ENCODE measurements around the gene GDNF. TPM values are rescaled to one million over a fixed set of nuclear protein-coding genes. Genes with fewer than 3 reads are reported as not detected.
"Not testable (repeated sequence)": the region's sequence is repeated elsewhere in the genome, so short reads cannot be mapped to it uniquely, and the experiment has no call there.

The GDNF gene
- total RNA-seq, 2 donors from 2014 or later = not detected

GRCh38 chr5:37871023-37871815, 31.4 kb upstream of the GDNF start:
- intact Hi-C loops (cut with DNase I) = no loop called here
- DNase-seq = no peak

GRCh38 chr5:37869216-37869615, 29.4 kb upstream of the GDNF start:
- intact Hi-C loops (cut with DNase I) = no loop called here
- ATAC-seq = no peak
- no peak for DNase-seq
- Histone ChIP-seq H3K9me3 (peaks cover 0 to 4% (median 0%) of the 10 kb centered on the region in 3 donors), H3K4me3 (no peak overlapping the region), H3K27me3 (no peaks in the 10 kb centered on the region), H3K4me1 (no peaks in the 10 kb centered on the region), H3K27ac (no peak overlapping the region), H3K36me3 (replicated peaks in 1 of 2; ENCODE audit: insufficient read depth in 1 of 2, low read depth in 2 of 2) (no peaks in the 10 kb centered on the region)
- TF ChIP-seq, protein P1, sequence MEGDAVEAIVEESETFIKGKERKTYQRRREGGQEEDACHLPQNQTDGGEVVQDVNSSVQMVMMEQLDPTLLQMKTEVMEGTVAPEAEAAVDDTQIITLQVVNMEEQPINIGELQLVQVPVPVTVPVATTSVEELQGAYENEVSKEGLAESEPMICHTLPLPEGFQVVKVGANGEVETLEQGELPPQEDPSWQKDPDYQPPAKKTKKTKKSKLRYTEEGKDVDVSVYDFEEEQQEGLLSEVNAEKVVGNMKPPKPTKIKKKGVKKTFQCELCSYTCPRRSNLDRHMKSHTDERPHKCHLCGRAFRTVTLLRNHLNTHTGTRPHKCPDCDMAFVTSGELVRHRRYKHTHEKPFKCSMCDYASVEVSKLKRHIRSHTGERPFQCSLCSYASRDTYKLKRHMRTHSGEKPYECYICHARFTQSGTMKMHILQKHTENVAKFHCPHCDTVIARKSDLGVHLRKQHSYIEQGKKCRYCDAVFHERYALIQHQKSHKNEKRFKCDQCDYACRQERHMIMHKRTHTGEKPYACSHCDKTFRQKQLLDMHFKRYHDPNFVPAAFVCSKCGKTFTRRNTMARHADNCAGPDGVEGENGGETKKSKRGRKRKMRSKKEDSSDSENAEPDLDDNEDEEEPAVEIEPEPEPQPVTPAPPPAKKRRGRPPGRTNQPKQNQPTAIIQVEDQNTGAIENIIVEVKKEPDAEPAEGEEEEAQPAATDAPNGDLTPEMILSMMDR (IDR thresholded peaks at IDR 0.05) = no peak
- TF ChIP-seq POLR2A (IDR thresholded peaks at IDR 0.05) = no peak
- WGBS, 2 donors = 55 to 58% methylated on average over 2 of the region's 2 CpGs

More at GRCh38 chr5:37871023-37871815, 31.4 kb upstream of the GDNF start:
- ATAC-seq = no peak
- Histone ChIP-seq H3K36me3 (replicated peaks in 1 of 2; ENCODE audit: insufficient read depth in 1 of 2, low read depth in 2 of 2) (no peaks in the 10 kb centered on the region), H3K9me3 (peaks cover 0 to 4% (median 0%) of the 10 kb centered on the region in 3 donors), H3K27ac (no peak overlapping the region), H3K27me3 (no peaks in the 10 kb centered on the region), H3K4me1 (no peaks in the 10 kb centered on the region), H3K4me3 (no peak overlapping the region)
- WGBS, 2 donors = 67% methylated on average over 7 of the region's 7 CpGs
- no peak for TF ChIP-seq POLR2A (IDR thresholded peaks at IDR 0.05)
- TF ChIP-seq, protein P1 (IDR thresholded peaks at IDR 0.05) = no peak

DNA sequence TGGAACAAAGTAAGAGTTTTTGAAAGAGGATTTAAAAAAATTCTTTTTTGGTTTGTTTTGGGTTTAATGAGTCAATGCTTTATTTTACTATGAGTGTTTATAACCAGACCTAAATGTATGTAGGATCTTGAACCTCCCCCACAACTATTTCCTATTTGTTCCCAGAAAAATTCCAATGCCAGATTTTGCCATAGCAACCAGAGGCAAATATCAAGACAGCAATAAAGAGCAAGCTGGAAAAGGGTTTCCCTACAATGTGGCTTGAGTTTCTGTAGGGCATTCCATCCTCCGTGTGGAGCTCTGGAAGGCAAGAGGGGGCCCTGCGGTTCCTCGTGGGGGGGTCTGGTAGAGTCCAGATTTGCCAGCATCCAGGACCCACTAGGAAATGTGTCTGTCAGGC, 27.8 kb upstream of the GDNF start:
- WGBS, 2 donors = 22 to 47% methylated on average over 3 of the region's 3 CpGs
- intact Hi-C loops (cut with DNase I) = no loop called here
- DNase-seq (no peak), ATAC-seq (no peak)
- no peak for TF ChIP-seq POLR2A (IDR thresholded peaks at IDR 0.05)
- TF ChIP-seq, protein P1 (IDR thresholded peaks at IDR 0.05) = no peak
- Histone ChIP-seq H3K27me3 (no peaks in the 10 kb centered on the region), H3K27ac (no peak overlapping the region), H3K4me3 (no peak overlapping the region), H3K36me3 (replicated peaks in 1 of 2; ENCODE audit: insufficient read depth in 1 of 2, low read depth in 2 of 2) (no peaks in the 10 kb centered on the region), H3K4me1 (no peaks in the 10 kb centered on the region), H3K9me3 (peaks cover 0 to 4% (median 0%) of the 10 kb centered on the region in 3 donors)

DNA sequence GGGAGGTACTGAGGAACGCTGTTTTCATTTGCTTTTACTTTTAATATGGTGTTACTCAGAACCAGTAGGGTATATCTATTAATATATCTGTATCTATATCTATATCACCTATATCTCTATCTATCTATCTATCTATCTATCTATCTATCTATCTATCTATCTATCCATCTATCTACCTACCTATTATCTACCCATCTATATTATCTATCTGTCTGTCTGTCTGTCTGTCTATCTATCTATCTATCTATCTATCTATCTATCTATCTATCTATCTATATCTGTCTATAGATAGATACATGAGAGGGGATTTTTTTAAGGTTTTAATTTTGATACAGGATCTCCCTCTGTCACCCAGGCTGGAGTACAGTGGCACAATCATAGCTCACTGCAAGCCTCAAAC, 23.1 kb upstream of the GDNF start:
- H3K27ac ChIP-seq; H3K27me3 ChIP-seq; H3K4me3 ChIP-seq; DNase-seq; H3K36me3 ChIP-seq (replicated peaks in 1 of 2; ENCODE audit: insufficient read depth in 1 of 2, low read depth in 2 of 2); H3K4me1 ChIP-seq; H3K9me3 ChIP-seq; intact Hi-C loops (cut with DNase I); ATAC-seq: not testable (repeated sequence)
- 68 to 89% methylated on average over 1 of the region's 1 CpG for WGBS, 2 donors

DNA sequence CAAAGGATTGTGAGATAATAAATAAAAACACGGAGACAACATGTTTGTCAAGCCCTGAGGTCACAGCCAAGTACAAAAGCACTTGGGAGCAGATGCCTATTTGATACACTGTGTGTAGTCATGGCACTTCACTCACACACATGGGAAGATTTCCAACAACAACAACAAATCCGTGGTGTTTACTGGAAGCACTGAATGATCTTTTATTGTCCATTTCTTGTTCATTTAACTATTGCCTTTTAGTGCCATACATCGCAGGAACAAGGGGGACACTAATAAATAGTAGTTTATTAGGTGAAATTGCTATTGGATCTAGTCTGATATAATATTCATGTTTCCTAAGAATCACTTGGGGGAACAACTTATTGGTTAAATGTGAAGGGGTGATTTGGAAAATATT, 20.4 kb upstream of the GDNF start:
- Histone ChIP-seq H3K4me1 (no peaks in the 10 kb centered on the region), H3K9me3 (no peaks in the 10 kb centered on the region), H3K36me3 (replicated peaks in 1 of 2; ENCODE audit: insufficient read depth in 1 of 2, low read depth in 2 of 2) (no peaks in the 10 kb centered on the region), H3K4me3 (no peak overlapping the region), H3K27ac (no peak overlapping the region), H3K27me3 (no peaks in the 10 kb centered on the region)
- 44 to 51% methylated on average over 3 of the region's 3 CpGs for WGBS, 2 donors
- intact Hi-C loops (cut with DNase I) = no loop called here
- ATAC-seq (no peak), DNase-seq (no peak)
- no peak for TF ChIP-seq POLR2A (IDR thresholded peaks at IDR 0.05)

DNA sequence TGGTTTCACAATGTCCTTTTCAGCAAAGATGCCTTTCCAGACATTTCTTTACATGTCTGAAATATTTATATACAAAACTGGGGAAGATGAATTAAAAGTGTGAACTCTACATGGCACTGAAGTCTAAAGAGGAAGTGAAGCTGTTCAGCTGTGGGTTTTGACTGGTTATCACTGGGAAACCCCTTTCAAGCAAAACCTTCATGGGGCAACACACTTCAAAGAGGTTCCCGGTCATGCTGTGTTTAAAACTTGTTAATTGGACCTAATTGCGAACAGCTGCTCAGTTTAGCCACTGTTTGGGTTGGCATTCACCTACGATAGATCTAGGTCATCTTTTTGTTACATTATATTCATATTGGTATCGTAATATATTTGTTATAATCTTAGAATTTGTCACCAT, 20.0 kb upstream of the GDNF start:
- TF ChIP-seq POLR2A (IDR thresholded peaks at IDR 0.05) = no peak
- TF ChIP-seq, protein P1 (IDR thresholded peaks at IDR 0.05) = no peak
- H3K27me3 ChIP-seq = no peaks in the 10 kb centered on the region
- intact Hi-C loops (cut with DNase I) = no loop called here
- 60 to 70% methylated on average over 4 of the region's 4 CpGs for WGBS, 2 donors
- no peak overlapping the region for H3K27ac ChIP-seq
- no peak overlapping the region for H3K4me3 ChIP-seq
- no peaks in the 10 kb centered on the region for H3K9me3 ChIP-seq
- H3K4me1 ChIP-seq = no peaks in the 10 kb centered on the region
- no peaks in the 10 kb centered on the region for H3K36me3 ChIP-seq (replicated peaks in 1 of 2; ENCODE audit: insufficient read depth in 1 of 2, low read depth in 2 of 2)
- ATAC-seq (no peak), DNase-seq (no peak)

All from body of pancreas (tissue), 4 donors.